ENCODE results near the gene XIST.

Gene XIST

DNA sequence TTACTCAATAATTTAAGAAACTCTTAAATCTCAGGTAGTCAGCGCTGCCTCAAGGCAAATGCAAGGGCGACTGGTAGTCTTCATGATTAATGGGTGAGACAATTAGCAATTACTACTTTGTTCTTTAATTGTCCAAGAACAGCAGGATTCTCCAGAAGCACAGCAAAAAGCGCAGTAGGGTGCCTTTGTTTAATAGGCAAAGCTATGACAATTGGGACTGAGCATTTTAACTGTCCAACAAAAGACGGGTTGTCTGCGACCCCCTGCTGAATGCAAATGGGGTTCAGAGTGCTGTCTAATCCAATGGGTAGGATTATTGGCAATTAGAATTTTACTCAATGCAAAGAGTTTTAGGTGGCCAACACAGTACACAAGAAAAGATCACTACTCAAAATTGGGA, 3.4 kb downstream of the XIST start:
- DNase-seq (ENCODE audit: low read depth) = no peak
- no peak overlapping the region for H3K4me3 ChIP-seq (ENCODE audit: low read length)
- TF ChIP-seq CTCF (conservative IDR thresholded peaks at IDR 0.05; ENCODE audit: low read length) = no peak

GRCh38 chrX:73847991-73848390, 4.5 kb downstream of the XIST start:
- DNase-seq (ENCODE audit: low read depth) = no peak
- no peak for TF ChIP-seq CTCF (conservative IDR thresholded peaks at IDR 0.05; ENCODE audit: low read length)
- H3K4me3 ChIP-seq (ENCODE audit: low read length) = no peak overlapping the region

- H3K4me3 ChIP-seq (ENCODE audit: low read length) = no peak overlapping the region
- no peak for DNase-seq (ENCODE audit: low read depth)
- no peak for TF ChIP-seq CTCF (conservative IDR thresholded peaks at IDR 0.05; ENCODE audit: low read length)
These were observed 5.4 kb downstream of the XIST start for GRCh38 chrX:73847100-73847499.

DNA sequence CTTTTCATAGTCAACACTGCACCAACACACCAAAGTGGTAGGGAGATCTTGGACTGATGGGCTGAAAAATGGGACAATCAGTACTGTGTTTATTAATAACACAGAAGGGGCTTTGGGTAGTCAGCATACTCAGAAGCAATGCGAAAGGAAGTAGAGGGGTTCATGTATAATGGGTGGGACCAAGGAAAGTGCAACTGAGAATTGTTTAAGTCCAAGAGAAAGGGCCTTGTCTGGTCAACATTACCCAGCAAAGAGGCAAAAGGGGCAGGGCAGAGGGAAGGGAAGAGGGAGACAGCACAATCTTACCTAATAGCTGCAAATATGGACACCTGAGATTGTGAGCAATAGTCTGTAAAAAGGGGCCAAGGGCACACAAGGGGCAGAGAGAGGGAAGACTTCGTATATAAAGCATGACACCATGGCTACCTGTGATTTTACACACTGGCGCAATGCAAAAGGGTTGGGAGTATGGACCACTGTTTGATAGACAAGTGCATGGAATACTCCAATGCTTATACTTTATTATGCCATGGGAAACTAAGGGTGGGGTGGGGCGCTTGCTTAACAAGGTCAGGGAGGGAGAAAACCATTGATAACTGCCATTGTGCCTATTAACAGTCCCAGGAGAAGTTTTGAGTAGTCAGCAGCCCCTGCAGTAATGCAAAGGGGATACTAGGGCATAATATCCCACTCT, 9.8 kb downstream of the XIST start:
- no peak for TF ChIP-seq CTCF (conservative IDR thresholded peaks at IDR 0.05; ENCODE audit: low read length)
- H3K4me3 ChIP-seq (ENCODE audit: low read length) = no peak overlapping the region
- DNase-seq (ENCODE audit: low read depth) = no peak

- no peak for DNase-seq (ENCODE audit: low read depth)
- TF ChIP-seq CTCF (conservative IDR thresholded peaks at IDR 0.05; ENCODE audit: low read length) = no peak
- no peak overlapping the region for H3K4me3 ChIP-seq (ENCODE audit: low read length)
These were observed 11.2 kb downstream of the XIST start for GRCh38 chrX:73841337-73841736.

DNA sequence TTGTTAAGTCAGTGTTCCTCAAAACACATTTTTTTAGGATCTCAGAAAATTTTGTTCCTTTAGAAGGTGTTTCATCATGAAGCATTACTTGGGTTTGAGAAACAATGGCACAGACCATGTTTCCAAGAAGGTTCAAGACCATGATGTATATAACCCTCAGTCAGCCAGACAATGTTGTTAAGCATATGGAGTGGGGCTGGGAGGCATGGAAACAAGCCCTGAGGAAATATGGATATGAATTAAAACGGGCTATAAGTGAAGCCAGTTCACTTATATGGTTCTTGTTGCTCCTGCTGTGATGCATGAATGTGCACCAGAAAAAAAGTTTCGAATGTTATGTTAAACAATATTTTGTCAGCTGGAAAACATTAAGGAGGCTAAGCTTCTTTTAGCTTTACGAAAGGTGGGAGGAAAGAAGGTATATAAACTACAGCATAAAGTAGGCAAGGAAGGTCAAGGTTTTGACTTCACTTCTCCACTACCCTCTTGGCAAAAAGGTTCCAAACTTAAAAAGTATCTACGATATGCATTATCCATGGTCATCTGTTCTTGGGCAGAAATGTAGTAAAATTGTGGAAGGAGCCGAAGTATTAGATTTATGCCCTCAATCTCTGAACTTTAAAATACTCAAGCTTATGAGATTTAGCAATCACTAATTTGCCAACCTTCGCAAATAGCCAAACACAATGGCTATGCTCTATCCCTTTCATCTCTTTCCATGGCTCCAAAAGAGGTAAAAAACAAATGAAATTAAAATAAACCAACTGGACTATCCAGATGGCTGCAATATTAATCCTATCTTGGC, 12.2 kb downstream of the XIST start:
- TF ChIP-seq CTCF (conservative IDR thresholded peaks at IDR 0.05; ENCODE audit: low read length) = no peak
- H3K4me3 ChIP-seq (ENCODE audit: low read length) = no peak overlapping the region
- no peak for DNase-seq (ENCODE audit: low read depth)

DNA sequence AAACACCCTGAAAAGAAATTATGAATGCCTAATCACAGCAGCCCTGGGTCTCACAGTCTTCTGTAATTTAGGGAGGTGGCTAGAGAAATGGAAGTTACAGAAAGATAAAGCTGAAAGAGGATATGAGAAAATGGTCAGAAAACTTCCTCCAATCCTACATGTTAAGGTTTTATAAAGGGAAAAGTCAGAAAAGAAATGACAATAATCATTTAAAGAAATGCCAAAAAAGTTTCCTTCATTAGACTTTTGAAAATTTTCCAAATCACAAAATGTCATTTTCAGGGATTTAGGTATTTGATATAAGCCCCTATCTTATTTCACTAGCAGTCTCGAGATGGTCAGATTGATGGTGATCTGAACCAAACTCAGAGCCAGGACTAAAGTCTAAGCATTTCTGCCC, 13.4 kb downstream of the XIST start:
- no peak overlapping the region for H3K4me3 ChIP-seq (ENCODE audit: low read length)
- no peak for TF ChIP-seq CTCF (conservative IDR thresholded peaks at IDR 0.05; ENCODE audit: low read length)
- no peak for DNase-seq (ENCODE audit: low read depth)
